DOHH2 (cell line): ENCODE data around the gene HECW1.

Experiments used
- CTCF ChIP-seq: fragments of 200-600 bp; sonication (generic); IDR thresholded peaks from one replicate; pipeline ENCODE4 v1.5.1; 2014; ENCODE audit warnings: antibody characterized with exemption, mild to moderate bottlenecking, low read depth, low read length; ENCODE audit not compliant: poor library complexity, severe bottlenecking
- EZH2phosphoT487 ChIP-seq: fragments of 200-600 bp; sonication (generic); IDR thresholded peaks from 2 replicates; pipeline ENCODE4 v1.6.1; 2017; ENCODE audit warnings: borderline replicate concordance, mild to moderate bottlenecking, antibody characterized with exemption, low read length, moderate library complexity, mixed read lengths

GRCh38 chr7:43444711-43445578, 332.5 kb downstream of the HECW1 start:
- TF ChIP-seq CTCF (no peak), EZH2phosphoT487 (no peak)
